HepG2 (cell line): ENCODE data around the gene SIK3.

Experiments used
- CTCF ChIP-seq: sonication (generic); formaldehyde crosslinking; IDR thresholded peaks from 2 replicates; pipeline ENCODE4 v1.5.0; 2020; ENCODE audit warnings: mild to moderate bottlenecking, missing genetic modification reagents, moderate library complexity
- EHMT2 ChIP-seq: fragments of 200-600 bp; sonication (generic); IDR thresholded peaks from 2 replicates; pipeline ENCODE4 v1.7.0; 2017; ENCODE audit warnings: antibody characterized with exemption, low read depth, low read length, borderline replicate concordance
- EP300 ChIP-seq, 3 experiments: sonication (generic) in 1 of 3; formaldehyde crosslinking in 1 of 3; IDR thresholded peaks; 2 replicates each; pipeline versions ENCODE4 v1.5.1 to v1.6.1; 2011 to 2020; ENCODE audit warnings: low read depth in 2 of 3, low read length in 2 of 3, borderline replicate concordance in 1 of 3, improper control_type of control experiment in 1 of 3, mild to moderate bottlenecking in 1 of 3, missing genetic modification reagents in 1 of 3, moderate library complexity in 1 of 3
- EZH2 ChIP-seq: conservative IDR thresholded peaks from 2 replicates; pipeline ENCODE4 v1.6.1; 2012; ENCODE audit warnings: mild to moderate bottlenecking, low read depth, low read length, moderate library complexity
- HMGA1 ChIP-seq: sonication (generic); formaldehyde crosslinking; conservative IDR thresholded peaks from 2 replicates; pipeline ENCODE4 v1.4.0; 2020; ENCODE audit warnings: missing genetic modification reagents
- MAF1 ChIP-seq: sonication (generic); formaldehyde crosslinking; IDR thresholded peaks from 2 replicates; pipeline ENCODE4 v1.5.0; 2020; ENCODE audit warnings: missing genetic modification reagents, borderline replicate concordance
- PAX8 ChIP-seq: sonication (generic); formaldehyde crosslinking; IDR thresholded peaks from 2 replicates; pipeline ENCODE4 v1.8.0; 2022; ENCODE audit warnings: mild to moderate bottlenecking, missing genetic modification reagents, borderline replicate concordance
- PLRG1 ChIP-seq: fragments of 450-650 bp; conservative IDR thresholded peaks from 2 replicates; pipeline ENCODE4 v1.6.1; 2016
- POLR2A ChIP-seq, 2 experiments: IDR thresholded peaks; 2 replicates each; pipeline ENCODE4 v1.6.1; 2011; ENCODE audit warnings: low read depth in 2 of 2, low read length in 2 of 2, mild to moderate bottlenecking in 1 of 2, moderate library complexity in 1 of 2; ENCODE audit not compliant: insufficient read depth in 1 of 2
- RAD21 ChIP-seq: fragments of 450-650 bp; formaldehyde crosslinking; IDR thresholded peaks from 2 replicates; pipeline ENCODE4 v1.5.0; 2020; ENCODE audit warnings: mild to moderate bottlenecking
- THAP8 ChIP-seq: sonication (generic); formaldehyde crosslinking; IDR thresholded peaks from 2 replicates; pipeline ENCODE4 v1.5.1; 2020; ENCODE audit warnings: missing genetic modification reagents, mild to moderate bottlenecking, borderline replicate concordance
- TF ChIP-seq, protein P1 (sequence below): sonication (generic); formaldehyde crosslinking; IDR thresholded peaks from one replicate; pipeline ENCODE4 v1.5.1; 2020; ENCODE audit warnings: mild to moderate bottlenecking, missing genetic modification reagents; ENCODE audit errors: not compliant biosample characterization

DNA sequence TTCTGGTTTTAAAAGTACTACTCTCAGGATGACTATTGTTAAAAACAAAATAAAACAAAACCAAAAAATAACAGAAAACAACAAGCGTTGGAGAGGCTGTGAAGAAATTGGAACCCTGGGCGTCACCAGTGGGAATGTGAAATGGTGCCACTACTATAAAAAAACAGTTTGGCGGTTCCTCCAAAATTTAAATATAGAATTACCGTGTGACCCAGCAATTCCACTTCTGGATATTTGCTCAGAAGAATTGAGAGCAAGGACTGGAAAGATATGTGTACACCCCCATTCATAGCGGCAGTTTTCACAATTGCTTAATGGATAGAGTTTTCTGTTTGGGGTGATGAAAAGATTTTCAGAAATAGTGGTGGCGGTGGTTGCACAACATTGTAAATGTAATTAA is 283.7 kb downstream of the SIK3 start:
- TF ChIP-seq, protein P1, sequence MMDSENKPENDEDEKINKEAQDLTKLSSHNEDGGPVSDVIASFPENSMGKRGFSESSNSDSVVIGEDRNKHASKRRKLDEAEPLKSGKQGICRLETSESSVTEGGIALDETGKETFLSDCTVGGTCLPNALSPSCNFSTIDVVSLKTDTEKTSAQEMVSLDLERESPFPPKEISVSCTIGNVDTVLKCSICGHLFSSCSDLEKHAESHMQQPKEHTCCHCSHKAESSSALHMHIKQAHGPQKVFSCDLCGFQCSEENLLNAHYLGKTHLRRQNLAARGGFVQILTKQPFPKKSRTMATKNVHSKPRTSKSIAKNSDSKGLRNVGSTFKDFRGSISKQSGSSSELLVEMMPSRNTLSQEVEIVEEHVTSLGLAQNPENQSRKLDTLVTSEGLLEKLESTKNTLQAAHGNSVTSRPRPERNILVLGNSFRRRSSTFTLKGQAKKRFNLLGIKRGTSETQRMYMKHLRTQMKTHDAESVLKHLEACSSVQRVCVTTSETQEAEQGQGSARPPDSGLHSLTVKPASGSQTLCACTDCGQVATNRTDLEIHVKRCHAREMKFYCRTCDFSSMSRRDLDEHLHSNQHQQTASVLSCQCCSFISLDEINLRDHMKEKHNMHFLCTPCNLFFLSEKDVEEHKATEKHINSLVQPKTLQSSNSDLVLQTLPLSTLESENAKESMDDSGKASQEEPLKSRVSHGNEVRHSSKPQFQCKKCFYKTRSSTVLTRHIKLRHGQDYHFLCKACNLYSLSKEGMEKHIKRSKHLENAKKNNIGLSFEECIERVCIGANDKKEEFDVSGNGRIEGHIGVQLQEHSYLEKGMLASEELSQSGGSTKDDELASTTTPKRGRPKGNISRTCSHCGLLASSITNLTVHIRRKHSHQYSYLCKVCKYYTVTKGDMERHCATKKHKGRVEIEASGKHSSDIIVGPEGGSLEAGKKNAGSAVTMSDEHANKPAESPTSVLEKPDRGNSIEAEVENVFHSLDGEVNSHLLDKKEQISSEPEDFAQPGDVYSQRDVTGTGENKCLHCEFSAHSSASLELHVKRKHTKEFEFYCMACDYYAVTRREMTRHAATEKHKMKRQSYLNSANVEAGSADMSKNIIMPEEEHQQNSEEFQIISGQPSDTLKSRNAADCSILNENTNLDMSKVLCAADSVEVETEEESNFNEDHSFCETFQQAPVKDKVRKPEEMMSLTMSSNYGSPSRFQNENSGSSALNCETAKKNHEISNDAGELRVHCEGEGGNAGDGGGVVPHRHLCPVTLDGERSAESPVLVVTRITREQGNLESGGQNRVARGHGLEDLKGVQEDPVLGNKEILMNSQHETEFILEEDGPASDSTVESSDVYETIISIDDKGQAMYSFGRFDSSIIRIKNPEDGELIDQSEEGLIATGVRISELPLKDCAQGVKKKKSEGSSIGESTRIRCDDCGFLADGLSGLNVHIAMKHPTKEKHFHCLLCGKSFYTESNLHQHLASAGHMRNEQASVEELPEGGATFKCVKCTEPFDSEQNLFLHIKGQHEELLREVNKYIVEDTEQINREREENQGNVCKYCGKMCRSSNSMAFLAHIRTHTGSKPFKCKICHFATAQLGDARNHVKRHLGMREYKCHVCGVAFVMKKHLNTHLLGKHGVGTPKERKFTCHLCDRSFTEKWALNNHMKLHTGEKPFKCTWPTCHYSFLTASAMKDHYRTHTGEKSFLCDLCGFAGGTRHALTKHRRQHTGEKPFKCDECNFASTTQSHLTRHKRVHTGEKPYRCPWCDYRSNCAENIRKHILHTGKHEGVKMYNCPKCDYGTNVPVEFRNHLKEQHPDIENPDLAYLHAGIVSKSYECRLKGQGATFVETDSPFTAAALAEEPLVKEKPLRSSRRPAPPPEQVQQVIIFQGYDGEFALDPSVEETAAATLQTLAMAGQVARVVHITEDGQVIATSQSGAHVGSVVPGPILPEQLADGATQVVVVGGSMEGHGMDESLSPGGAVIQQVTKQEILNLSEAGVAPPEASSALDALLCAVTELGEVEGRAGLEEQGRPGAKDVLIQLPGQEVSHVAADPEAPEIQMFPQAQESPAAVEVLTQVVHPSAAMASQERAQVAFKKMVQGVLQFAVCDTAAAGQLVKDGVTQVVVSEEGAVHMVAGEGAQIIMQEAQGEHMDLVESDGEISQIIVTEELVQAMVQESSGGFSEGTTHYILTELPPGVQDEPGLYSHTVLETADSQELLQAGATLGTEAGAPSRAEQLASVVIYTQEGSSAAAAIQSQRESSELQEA (CRISPR knock-in tag), result no peak
- TF ChIP-seq MAF1 (CRISPR knock-in tag) (no peak), RAD21 (CRISPR knock-in tag) (no peak), EHMT2 (no peak), EZH2 (no peak), PAX8 (CRISPR knock-in tag) (no peak), POLR2A (IDR thresholded peaks at IDR 0.05; ENCODE audit: insufficient read depth in 1 of 2, low read depth in 2 of 2, low read length in 2 of 2) (no peak), EP300 (IDR thresholded peaks at IDR 0.05; ENCODE audit: low read depth in 2 of 2, low read length in 2 of 2) (no peak), EP300 (CRISPR knock-in tag; IDR thresholded peaks at IDR 0.05; ENCODE audit: borderline replicate concordance) (no peak), CTCF (CRISPR knock-in tag) (no peak), HMGA1 (CRISPR knock-in tag) (no peak), THAP8 (CRISPR knock-in tag) (no peak), PLRG1 (no peak)
